Omental fat pad (tissue), 4 donors: Measurements from ENCODE around the gene ACVRL1. TPM values are rescaled to one million over a fixed set of nuclear protein-coding genes. Genes with fewer than 3 reads are reported as not detected.

Experiments
- ATAC-seq: fragments of 150-250 bp; one replicate; pipeline ENCODE4 v1.9.1; 2016; ENCODE audit warnings: mild to moderate bottlenecking, moderate library complexity; ENCODE audit not compliant: low FRiP score
- DNase-seq: peaks from one replicate; pipeline ENCODE4 v3.0.0-alpha.2; 2019; ENCODE audit warnings: low spot score
- CTCF ChIP-seq, 3 donors: fragments of 450-650 bp; IDR thresholded peaks; one replicate each; pipeline ENCODE4 v1.5.1; 2016 to 2017; ENCODE audit warnings: antibody characterized with exemption in 3 of 3, mild to moderate bottlenecking in 3 of 3, moderate library complexity in 2 of 3
- total RNA-seq, 4 donors: library from RNA; depleted of rRNA; stranded (reverse); fragments of >200 nt; gene quantifications; one replicate each; pipeline ENCODE4 v1.1.0, GENCODE V29; 2016

ACVRL1 gene
- total RNA-seq, 4 donors from 2014 or later, result 69.3 to 593 (median 113) TPM

GRCh38 chr12:51887476-51888315 lies 19.6 kb upstream of the ACVRL1 start, which contains the start of gene ANKRD33:
Gene ANKRD33 (plus strand): TSS chr12:51888103. CDS start chr12:51888187, 84 bp downstream.
- DNase-seq, result peak; percentile 26
- peak; percentile 16 for ATAC-seq
- no peak for TF ChIP-seq CTCF (IDR thresholded peaks at IDR 0.05)

- no peak for TF ChIP-seq CTCF (IDR thresholded peaks at IDR 0.05)
- DNase-seq (peak; percentile 22), ATAC-seq (no peak)
Observed at GRCh38 chr12:51888316-51889215, 18.7 kb upstream of the ACVRL1 start.

GRCh38 chr12:51889216-51890132 lies 17.8 kb upstream of the ACVRL1 start:
- TF ChIP-seq CTCF (IDR thresholded peaks at IDR 0.05), result no peak
- DNase-seq (peak; percentile 18), ATAC-seq (no peak)

GRCh38 chr12:51890133-51890464 lies 17.2 kb upstream of the ACVRL1 start:
- no peak for TF ChIP-seq CTCF (IDR thresholded peaks at IDR 0.05)
- ATAC-seq (no peak), DNase-seq (no peak)

- TF ChIP-seq CTCF (IDR thresholded peaks at IDR 0.05), result no peak
- ATAC-seq (no peak), DNase-seq (peak; percentile 3)
Observed at GRCh38 chr12:51890511-51891171, 16.7 kb upstream of the ACVRL1 start.

GRCh38 chr12:51891843-51892242 lies 15.5 kb upstream of the ACVRL1 start:
- DNase-seq, result no peak
- no peak for TF ChIP-seq CTCF (IDR thresholded peaks at IDR 0.05)
- no peak for ATAC-seq
